Activated naive CD8-positive, alpha-beta T cell treated with anti-CD3 and anti-CD28 coated beads for 36 hours (primary cell): Measurements from ENCODE around the gene UBR7. TPM values are rescaled to one million over a fixed set of nuclear protein-coding genes. Genes with fewer than 3 reads are reported as not detected.

Experiments used
- DNase-seq: peaks from one replicate; pipeline ENCODE4 v3.0.0; 2021
- H3K27ac Mint-ChIP-seq: one replicate; pipeline ENCODE4 v1.8.0; 2022; ENCODE audit warnings: mild to moderate bottlenecking, moderate library complexity, mixed read lengths
- H3K27me3 Mint-ChIP-seq: one replicate; pipeline ENCODE4 v1.8.0; 2022; ENCODE audit warnings: mild to moderate bottlenecking, mixed read lengths
- H3K36me3 Mint-ChIP-seq: one replicate; pipeline ENCODE4 v1.8.0; 2021; ENCODE audit warnings: mild to moderate bottlenecking, mixed read lengths
- H3K4me1 Mint-ChIP-seq: one replicate; pipeline ENCODE4 v1.8.0; 2021; ENCODE audit warnings: mixed read lengths
- H3K4me3 Mint-ChIP-seq: one replicate; pipeline ENCODE4 v1.8.0; 2022; ENCODE audit warnings: mild to moderate bottlenecking, moderate library complexity, mixed read lengths
- H3K9me3 Mint-ChIP-seq: one replicate; pipeline ENCODE4 v1.8.0; 2022; ENCODE audit warnings: mixed read lengths
- total RNA-seq, 2 experiments: library from RNA; stranded (reverse); gene quantifications; one replicate each; pipeline ENCODE4 v1.2.3, GENCODE V29; 2021

UBR7 gene
- total RNA-seq, 2 experiments from 2014 or later: 41.3 to 41.6 TPM

- H3K4me3 Mint-ChIP-seq: no peak overlapping the region
- H3K9me3 Mint-ChIP-seq: no peaks in the 10 kb centered on the region
- no peak for DNase-seq
- peaks cover 16% of the 10 kb centered on the region for H3K4me1 Mint-ChIP-seq
- H3K27me3 Mint-ChIP-seq: no peaks in the 10 kb centered on the region
- peaks cover 9% of the 10 kb centered on the region for H3K36me3 Mint-ChIP-seq
- no peak overlapping the region for H3K27ac Mint-ChIP-seq
Measured at GRCh38 chr14:93267149-93267711, 60.2 kb downstream of the UBR7 start.

- H3K27me3 Mint-ChIP-seq: no peaks in the 10 kb centered on the region
- no peak overlapping the region for H3K4me3 Mint-ChIP-seq
- no peak for DNase-seq
- no peak overlapping the region for H3K27ac Mint-ChIP-seq
- no peaks in the 10 kb centered on the region for H3K9me3 Mint-ChIP-seq
- peaks cover 6% of the 10 kb centered on the region for H3K36me3 Mint-ChIP-seq
- H3K4me1 Mint-ChIP-seq: peaks cover 14% of the 10 kb centered on the region
Measured at GRCh38 chr14:93268406-93268805, 61.4 kb downstream of the UBR7 start.

GRCh38 chr14:93269341-93270068 lies 62.4 kb downstream of the UBR7 start:
- H3K9me3 Mint-ChIP-seq: no peaks in the 10 kb centered on the region
- H3K27me3 Mint-ChIP-seq: no peaks in the 10 kb centered on the region
- H3K4me3 Mint-ChIP-seq: no peak overlapping the region
- H3K27ac Mint-ChIP-seq: no peak overlapping the region
- peaks cover 3% of the 10 kb centered on the region for H3K36me3 Mint-ChIP-seq
- DNase-seq: no peak
- H3K4me1 Mint-ChIP-seq: peaks cover 7% of the 10 kb centered on the region

GRCh38 chr14:93271111-93271510 lies 64.1 kb downstream of the UBR7 start:
- H3K27ac Mint-ChIP-seq: no peak overlapping the region
- H3K36me3 Mint-ChIP-seq: peaks cover 2% of the 10 kb centered on the region

GRCh38 chr14:93274055-93274806 lies 67.2 kb downstream of the UBR7 start:
- DNase-seq: no peak
- Mint-ChIP-seq H3K4me3 (no peak overlapping the region), H3K27me3 (no peaks in the 10 kb centered on the region), H3K4me1 (no peaks in the 10 kb centered on the region), H3K9me3 (no peaks in the 10 kb centered on the region), H3K36me3 (peaks cover 2% of the 10 kb centered on the region), H3K27ac (no peak overlapping the region)

More at GRCh38 chr14:93271111-93271510, 64.1 kb downstream of the UBR7 start:
- no peaks in the 10 kb centered on the region for H3K27me3 Mint-ChIP-seq
- H3K4me1 Mint-ChIP-seq: peaks cover 6% of the 10 kb centered on the region
- no peak for DNase-seq
- H3K4me3 Mint-ChIP-seq: no peak overlapping the region
- H3K9me3 Mint-ChIP-seq: no peaks in the 10 kb centered on the region

- Mint-ChIP-seq H3K27me3 (no peaks in the 10 kb centered on the region), H3K4me3 (no peak overlapping the region), H3K4me1 (no peaks in the 10 kb centered on the region), H3K27ac (no peak overlapping the region), H3K36me3 (peaks cover 2% of the 10 kb centered on the region), H3K9me3 (no peaks in the 10 kb centered on the region)
- DNase-seq: no peak
Measured at GRCh38 chr14:93276031-93276716, 69.1 kb downstream of the UBR7 start.

Other genes starting within 250 kb of the UBR7 start
- 10 to 100 TPM; 87.0 to 87.4 TPM for gene ITPK1, start 91.3 kb upstream of the UBR7 start, total RNA-seq
- 10 to 100 TPM; 16.6 to 16.7 TPM for gene MOAP1, start 22.4 kb upstream of the UBR7 start, total RNA-seq
- gene LYSET, start 21.9 kb upstream of the UBR7 start, total RNA-seq: 10 to 100 TPM; 14.3 to 14.5 TPM
- gene GON7, start 191 bp upstream of the UBR7 start, total RNA-seq: 10 to 100 TPM; 20.3 to 21.3 TPM
- gene BTBD7, start 125.8 kb downstream of the UBR7 start, total RNA-seq: 10 to 100 TPM; 14.3 to 14.9 TPM
- gene COX8C, start 139.9 kb downstream of the UBR7 start, total RNA-seq: not detected
- gene UNC79, start 223.7 kb downstream of the UBR7 start, total RNA-seq: under 1 TPM in 1 of 2 experiments, not detected in 1; 0.04 TPM